HUES48 (cell line): ENCODE results near the gene EIF3D.

ENCODE experiments used
- H3K27ac ChIP-seq: one replicate; pipeline ENCODE4 v1.7.0; 2013; ENCODE audit warnings: low read depth, low read length, inconsistent platforms
- H3K27me3 ChIP-seq: 2 replicates; pipeline ENCODE4 v1.6.1; 2013; ENCODE audit warnings: mild to moderate bottlenecking, low read length; ENCODE audit not compliant: control insufficient read depth, insufficient read depth
- H3K36me3 ChIP-seq: 2 replicates; pipeline ENCODE4 v1.6.1; 2013; ENCODE audit warnings: low read length; ENCODE audit not compliant: control insufficient read depth, insufficient read depth
- H3K4me1 ChIP-seq: 2 replicates; pipeline ENCODE4 v1.6.1; 2013; ENCODE audit warnings: mild to moderate bottlenecking, low read length; ENCODE audit not compliant: control insufficient read depth, insufficient read depth
- H3K4me3 ChIP-seq: 2 replicates; pipeline ENCODE4 v1.5.1; 2013; ENCODE audit warnings: mild to moderate bottlenecking, low read depth, low read length
- H3K9ac ChIP-seq: 2 replicates; pipeline ENCODE4 v1.6.1; 2013; ENCODE audit warnings: mild to moderate bottlenecking, low read depth, low read length, moderate library complexity
- H3K9me3 ChIP-seq: 2 replicates; pipeline ENCODE4 v1.6.1; 2013; ENCODE audit warnings: low read length; ENCODE audit not compliant: control insufficient read depth, insufficient read depth

Gene EIF3D

GRCh38 chr22:36472689-36473088 is 56.3 kb downstream of the EIF3D start:
- no peak overlapping the region for H3K4me3 ChIP-seq
- H3K27ac ChIP-seq = no peak overlapping the region
- no peaks in the 10 kb centered on the region for H3K9me3 ChIP-seq
- peaks cover 49% of the 10 kb centered on the region for H3K36me3 ChIP-seq
- no peak overlapping the region for H3K9ac ChIP-seq
- H3K4me1 ChIP-seq = 0 out of 2 replicates have a peak, but pooled peaks cover 2% of the 10 kb centered on the region
- H3K27me3 ChIP-seq = no peaks in the 10 kb centered on the region

DNA sequence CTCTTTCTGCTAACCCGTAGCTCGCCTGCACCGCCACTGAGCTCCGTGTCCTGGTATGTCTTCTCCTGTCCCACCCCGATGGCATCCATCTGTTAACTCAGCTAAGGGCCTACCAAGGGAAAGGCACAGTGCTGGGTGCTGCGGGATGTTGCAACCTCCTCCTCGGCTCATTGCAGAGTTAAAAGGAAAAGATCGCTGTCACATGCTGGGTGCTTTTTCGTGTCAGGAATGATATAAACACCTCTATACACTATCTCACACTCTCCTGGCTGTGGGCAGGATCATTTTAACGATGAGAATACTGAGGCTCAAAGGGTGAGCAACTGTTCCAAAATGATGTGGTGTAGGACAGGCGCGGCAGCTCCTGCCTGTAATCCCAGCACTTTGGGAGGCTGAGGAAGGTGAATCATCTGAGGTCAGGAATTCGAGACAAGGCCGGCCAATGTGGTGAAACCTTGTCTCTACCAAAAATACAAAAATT is 57.6 kb downstream of the EIF3D start:
- Histone ChIP-seq H3K9me3 (no peaks in the 10 kb centered on the region), H3K4me3 (no peak overlapping the region), H3K36me3 (peaks cover 42% of the 10 kb centered on the region), H3K9ac (no peak overlapping the region), H3K27ac (no peak overlapping the region), H3K4me1 (0 out of 2 replicates have a peak, but pooled peaks cover 2% of the 10 kb centered on the region), H3K27me3 (no peaks in the 10 kb centered on the region)

DNA sequence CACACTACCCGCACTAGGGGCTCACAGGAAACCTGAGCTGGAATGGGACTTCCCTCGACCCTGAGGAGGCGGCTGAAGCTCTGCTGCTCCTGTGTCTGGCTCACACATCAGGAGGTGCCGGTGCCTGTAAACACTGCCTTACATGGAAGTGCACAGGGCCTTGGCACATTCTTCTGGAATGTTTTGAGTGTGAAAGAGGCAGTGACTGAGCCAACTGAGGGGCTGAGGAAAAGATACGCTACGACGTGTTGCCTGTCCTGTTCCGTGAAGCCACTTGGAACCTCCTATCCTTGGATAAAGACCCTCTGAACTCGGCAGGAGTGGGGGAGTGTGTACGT is 58.0 kb downstream of the EIF3D start:
- H3K4me1 ChIP-seq = 0 out of 2 replicates have a peak, but pooled peaks cover 2% of the 10 kb centered on the region
- H3K27ac ChIP-seq = no peak overlapping the region
- H3K9ac ChIP-seq = no peak overlapping the region
- H3K27me3 ChIP-seq = no peaks in the 10 kb centered on the region
- no peaks in the 10 kb centered on the region for H3K9me3 ChIP-seq
- no peak overlapping the region for H3K4me3 ChIP-seq
- H3K36me3 ChIP-seq = peaks cover 38% of the 10 kb centered on the region

GRCh38 chr22:36470162-36470993 is 58.6 kb downstream of the EIF3D start:
- Histone ChIP-seq H3K27ac (no peak overlapping the region), H3K27me3 (no peaks in the 10 kb centered on the region), H3K36me3 (peaks cover 32% of the 10 kb centered on the region), H3K9ac (no peak overlapping the region), H3K4me1 (0 out of 2 replicates have a peak, but pooled peaks cover 2% of the 10 kb centered on the region), H3K4me3 (no peak overlapping the region), H3K9me3 (no peaks in the 10 kb centered on the region)

- Histone ChIP-seq H3K4me1 (0 out of 2 replicates have a peak, but pooled peaks cover 2% of the 10 kb centered on the region), H3K9me3 (no peaks in the 10 kb centered on the region), H3K27me3 (no peaks in the 10 kb centered on the region), H3K36me3 (peaks cover 23% of the 10 kb centered on the region), H3K27ac (no peak overlapping the region), H3K4me3 (no peak overlapping the region), H3K9ac (no peak overlapping the region)
These were observed 59.8 kb downstream of the EIF3D start for GRCh38 chr22:36469094-36469710.

GRCh38 chr22:36467946-36468345 is 61.0 kb downstream of the EIF3D start:
- Histone ChIP-seq H3K4me1 (0 out of 2 replicates have a peak, but pooled peaks cover 2% of the 10 kb centered on the region), H3K27me3 (no peaks in the 10 kb centered on the region), H3K9ac (no peak overlapping the region), H3K27ac (no peak overlapping the region), H3K36me3 (peaks cover 17% of the 10 kb centered on the region), H3K4me3 (no peak overlapping the region), H3K9me3 (no peaks in the 10 kb centered on the region)

DNA sequence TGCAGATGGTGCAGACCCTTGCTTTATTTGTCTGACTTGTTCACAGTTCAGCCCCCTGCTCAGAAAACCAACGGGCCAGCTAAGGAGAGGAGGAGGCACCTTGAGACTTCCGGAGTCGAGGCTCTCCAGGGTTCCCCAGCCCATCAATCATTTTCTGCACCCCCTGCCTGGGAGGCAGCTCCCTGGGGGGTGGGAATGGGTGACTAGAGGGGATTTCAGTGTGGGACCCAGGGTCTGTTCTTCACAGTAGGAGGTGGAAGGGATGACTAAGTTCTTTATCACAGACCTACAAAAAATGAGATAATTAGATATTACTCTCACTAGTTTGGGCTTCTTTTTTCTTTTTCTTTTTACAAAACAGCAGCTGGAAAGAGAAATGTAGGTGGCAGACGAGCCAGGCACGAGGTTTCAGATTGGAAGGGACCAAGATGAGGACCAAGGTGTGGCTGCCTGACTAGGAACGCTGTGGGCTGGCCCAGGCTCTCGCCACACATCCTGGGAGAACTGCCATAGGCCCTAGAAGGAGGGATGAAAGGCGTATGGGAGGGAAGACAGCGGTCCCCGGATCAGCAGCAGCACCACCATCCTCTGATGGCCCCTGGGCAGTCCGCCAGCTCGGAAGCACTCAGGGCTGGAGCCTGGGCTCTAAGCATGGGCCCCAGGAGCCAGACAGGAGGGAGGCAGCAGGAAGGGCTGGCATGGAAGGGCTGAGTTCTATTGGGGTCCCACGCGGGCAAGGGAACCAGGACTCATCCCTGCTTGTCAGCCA is 61.7 kb downstream of the EIF3D start:
- no peak overlapping the region for H3K27ac ChIP-seq
- no peaks in the 10 kb centered on the region for H3K9me3 ChIP-seq
- no peaks in the 10 kb centered on the region for H3K27me3 ChIP-seq
- H3K36me3 ChIP-seq = peaks cover 15% of the 10 kb centered on the region
- H3K9ac ChIP-seq = no peak overlapping the region
- H3K4me3 ChIP-seq = no peak overlapping the region
- peaks cover 6% of the 10 kb centered on the region; the same call in 1 of the 2 replicates for H3K4me1 ChIP-seq

GRCh38 chr22:36466258-36466657 is 62.7 kb downstream of the EIF3D start:
- H3K4me1 ChIP-seq = peaks cover 13% of the 10 kb centered on the region
- H3K9me3 ChIP-seq = no peaks in the 10 kb centered on the region
- peaks cover 12% of the 10 kb centered on the region for H3K36me3 ChIP-seq
- H3K9ac ChIP-seq = no peak overlapping the region
- no peak overlapping the region for H3K4me3 ChIP-seq
- no peaks in the 10 kb centered on the region for H3K27me3 ChIP-seq
- H3K27ac ChIP-seq = peak overlapping the region; percentile 17

DNA sequence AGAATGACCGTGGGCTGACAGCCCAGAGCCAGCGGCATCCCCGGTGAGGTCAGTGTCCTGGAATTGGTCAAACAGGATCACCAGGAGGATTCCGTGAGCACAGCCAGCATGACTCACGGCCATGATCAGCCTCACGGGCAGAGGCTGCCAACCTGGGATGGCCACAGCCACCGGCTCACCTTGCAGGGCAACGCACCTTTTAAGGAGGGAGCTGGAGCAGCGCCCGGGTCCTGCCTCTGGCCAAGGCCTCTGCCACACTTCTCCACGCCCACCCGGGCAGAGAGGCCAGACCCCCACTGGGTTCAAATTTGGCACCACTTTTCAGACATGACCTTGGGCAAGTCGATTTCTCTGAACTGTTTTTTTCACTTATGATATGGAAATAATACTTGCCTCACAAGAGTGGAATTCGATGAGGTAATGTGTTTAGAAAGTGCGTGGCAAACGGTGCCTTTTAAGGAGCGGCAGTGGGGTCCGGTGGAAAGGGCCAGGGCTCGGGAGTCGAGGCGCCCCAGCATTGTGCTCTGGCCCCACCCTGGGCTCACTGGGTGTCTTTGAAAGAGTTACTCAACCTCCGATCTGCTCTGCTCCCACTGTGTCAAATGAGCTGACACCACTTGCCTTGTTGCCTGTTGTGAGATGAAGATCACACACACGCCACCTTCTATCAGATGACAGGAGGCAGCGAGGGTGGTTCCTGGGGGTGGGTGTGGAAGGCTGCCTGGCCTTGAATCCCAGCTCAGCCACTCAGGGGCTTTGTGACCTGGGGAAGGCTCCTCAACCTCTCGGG is 63.5 kb downstream of the EIF3D start:
- Histone ChIP-seq H3K4me1 (peaks cover 13% of the 10 kb centered on the region), H3K27ac (peak overlapping the region; percentile 17)

GRCh38 chr22:36464715-36465231 is 64.2 kb downstream of the EIF3D start:
- peaks cover 7% of the 10 kb centered on the region for H3K36me3 ChIP-seq
- H3K9ac ChIP-seq = no peak overlapping the region
- H3K4me1 ChIP-seq = peaks cover 11% of the 10 kb centered on the region
- H3K9me3 ChIP-seq = no peaks in the 10 kb centered on the region
- no peak overlapping the region for H3K4me3 ChIP-seq
- no peak overlapping the region for H3K27ac ChIP-seq
- no peaks in the 10 kb centered on the region for H3K27me3 ChIP-seq

More for the DNA sequence above, 63.5 kb downstream of the EIF3D start:
- Histone ChIP-seq H3K4me3 (no peak overlapping the region), H3K36me3 (peaks cover 7% of the 10 kb centered on the region), H3K27me3 (no peaks in the 10 kb centered on the region), H3K9me3 (no peaks in the 10 kb centered on the region), H3K9ac (no peak overlapping the region)
